Activated T-cell treated with anti-CD3 and anti-CD28 coated beads, Interleukin-2, amount 50 U/mL, for 72 hours (primary cell): ENCODE measurements around the gene R3HDM4. TPM values are rescaled to one million over a fixed set of nuclear protein-coding genes. Genes with fewer than 3 reads are reported as not detected.
"Not testable (repeated sequence)": the region's sequence is repeated elsewhere in the genome, so short reads cannot be mapped to it uniquely, and the experiment has no call there.

ENCODE experiments used
- ATAC-seq, 2 donors: fragments of 150-1000 bp; cut with Tn5 transposase; replicated peaks in 1 of 2; 2 replicates each; pipeline ENCODE4 v1.10.0; 2021; ENCODE audit warnings: moderate library complexity in 2 of 2, mild to moderate bottlenecking in 1 of 2
- DNase-seq, 2 donors: peaks; one replicate each; pipeline ENCODE4 v3.0.0; 2021 to 2022; ENCODE audit warnings: mixed read lengths in 1 of 2
- H3K27ac Mint-ChIP-seq: one replicate; pipeline ENCODE4 v1.8.0; 2022; ENCODE audit warnings: mild to moderate bottlenecking, moderate library complexity, mixed read lengths
- H3K27me3 Mint-ChIP-seq: one replicate; pipeline ENCODE4 v1.8.0; 2022; ENCODE audit warnings: low read depth, mixed read lengths
- H3K36me3 Mint-ChIP-seq, 2 donors: one replicate each; pipeline ENCODE4 v1.8.0; 2022; ENCODE audit warnings: mixed read lengths in 2 of 2, mild to moderate bottlenecking in 1 of 2; ENCODE audit not compliant: insufficient read depth in 2 of 2
- H3K4me1 Mint-ChIP-seq: one replicate; pipeline ENCODE4 v1.8.0; 2022; ENCODE audit warnings: low read depth, mixed read lengths
- H3K4me3 Mint-ChIP-seq, 2 donors: one replicate each; pipeline ENCODE4 v1.8.0; 2022; ENCODE audit warnings: mild to moderate bottlenecking in 2 of 2, mixed read lengths in 2 of 2, moderate library complexity in 2 of 2
- H3K9me3 Mint-ChIP-seq, 2 donors: one replicate each; pipeline ENCODE4 v1.8.0; 2022; ENCODE audit warnings: mixed read lengths in 2 of 2
- total RNA-seq, 2 donors: library from RNA; stranded (reverse); gene quantifications; one replicate each; pipeline ENCODE4 v1.2.3, GENCODE V29; 2022

R3HDM4 gene
- total RNA-seq, 2 donors from 2014 or later = 109 to 126 TPM

GRCh38 chr19:861141-861755 lies 51.8 kb downstream of the R3HDM4 start:
- ATAC-seq (no peak), DNase-seq (no peak)
- Mint-ChIP-seq H3K36me3 (no peaks in the 10 kb centered on the region), H3K4me1 (peaks cover 15% of the 10 kb centered on the region), H3K4me3 (peak overlapping the region; percentile 51 to 61), H3K9me3 (no peaks in the 10 kb centered on the region), H3K27me3 (peaks cover 5% of the 10 kb centered on the region), H3K27ac (no peak overlapping the region)

DNA sequence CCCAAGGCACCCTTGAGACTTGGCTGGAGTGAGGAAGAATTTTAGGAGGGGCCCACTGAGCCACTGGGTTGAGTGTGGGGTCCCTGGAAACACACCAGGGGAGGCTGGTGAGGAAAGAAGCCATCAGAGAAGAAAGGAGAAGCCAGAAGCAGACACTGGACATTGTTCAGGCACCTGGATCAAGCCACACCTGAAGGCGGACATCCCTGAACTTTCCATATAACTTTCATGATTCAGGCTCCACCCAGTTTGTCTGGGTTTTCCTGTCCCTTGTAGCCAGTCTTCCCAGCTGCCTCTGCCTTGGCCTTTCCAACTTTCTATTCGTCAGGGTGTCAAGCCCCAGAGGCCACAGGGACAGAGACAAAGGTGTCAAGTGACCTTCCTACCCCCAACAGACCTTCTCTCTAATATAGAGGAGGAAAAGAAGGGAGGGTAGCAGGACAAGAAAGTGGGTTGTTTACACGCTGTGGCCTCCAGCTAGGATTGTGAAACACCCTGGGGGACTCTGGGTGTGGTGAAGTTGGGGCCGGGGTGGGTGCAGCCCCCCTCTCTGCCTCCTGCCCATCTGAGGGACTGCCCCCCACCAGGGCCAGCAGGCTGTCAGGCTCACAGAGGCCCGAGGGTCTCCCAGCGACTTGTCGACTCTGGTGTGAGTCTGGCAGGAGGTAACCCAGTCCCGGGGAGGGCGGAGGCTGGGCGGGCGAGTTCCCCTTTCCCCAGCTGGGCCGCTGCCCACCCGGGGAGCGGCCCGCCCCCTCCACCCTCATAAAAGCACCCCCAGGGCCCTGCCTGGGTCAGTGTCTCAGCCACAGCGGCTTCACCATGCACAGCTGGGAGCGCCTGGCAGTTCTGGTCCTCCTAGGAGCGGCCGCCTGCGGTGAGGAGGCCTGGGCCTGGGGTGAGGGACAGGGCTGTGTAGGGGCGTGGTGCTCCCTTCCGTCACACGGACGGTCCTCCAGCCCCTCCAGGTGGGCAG lies 53.9 kb downstream of the R3HDM4 start, which contains the start of gene CFD:
TSS of gene CFD (plus strand) at position 797 of the 976 bp plus-strand sequence. CDS start at position 823, 26 bp downstream.
- Mint-ChIP-seq H3K27ac (no peak within 1 kb of the TSS), H3K4me3 (peak within 1 kb of the TSS; percentile 61 to 62)
- DNase-seq = no peak

DNA sequence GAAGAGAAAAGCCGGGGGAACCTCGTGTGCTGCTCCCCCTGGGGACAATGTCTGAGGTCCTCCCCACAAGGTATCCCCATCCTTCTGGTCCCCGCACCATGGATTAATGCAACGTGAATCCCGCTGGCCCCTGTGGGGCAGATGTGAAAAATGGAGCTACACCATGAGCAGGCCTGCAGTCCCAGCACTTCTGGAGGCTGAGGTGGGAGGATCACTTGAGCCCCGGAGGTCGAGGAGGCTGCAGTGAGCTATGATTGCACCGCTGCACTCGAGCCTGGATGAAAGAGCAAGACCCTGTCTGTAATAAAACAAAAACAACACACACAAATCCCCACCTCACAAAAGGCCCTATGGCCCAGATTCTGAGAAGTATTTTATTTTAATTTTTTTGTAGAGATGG lies 54.7 kb downstream of the R3HDM4 start:
- H3K27ac Mint-ChIP-seq = no peak overlapping the region
- no peak overlapping the region for H3K4me3 Mint-ChIP-seq
- H3K36me3 Mint-ChIP-seq = no peaks in the 10 kb centered on the region
- H3K4me1 Mint-ChIP-seq = peaks cover 9% of the 10 kb centered on the region
- ATAC-seq (no peak), DNase-seq (no peak)
- no peaks in the 10 kb centered on the region for H3K9me3 Mint-ChIP-seq
- peaks cover 5% of the 10 kb centered on the region for H3K27me3 Mint-ChIP-seq

More for the DNA sequence above, 53.9 kb downstream of the R3HDM4 start, which contains the start of gene CFD:
- no peak for ATAC-seq
- H3K27me3 Mint-ChIP-seq = peaks cover 5% of the 10 kb centered on the region
- no peaks in the 10 kb centered on the region for H3K9me3 Mint-ChIP-seq
- H3K36me3 Mint-ChIP-seq = no peaks in the 10 kb centered on the region
- peaks cover 15% of the 10 kb centered on the region for H3K4me1 Mint-ChIP-seq

DNA sequence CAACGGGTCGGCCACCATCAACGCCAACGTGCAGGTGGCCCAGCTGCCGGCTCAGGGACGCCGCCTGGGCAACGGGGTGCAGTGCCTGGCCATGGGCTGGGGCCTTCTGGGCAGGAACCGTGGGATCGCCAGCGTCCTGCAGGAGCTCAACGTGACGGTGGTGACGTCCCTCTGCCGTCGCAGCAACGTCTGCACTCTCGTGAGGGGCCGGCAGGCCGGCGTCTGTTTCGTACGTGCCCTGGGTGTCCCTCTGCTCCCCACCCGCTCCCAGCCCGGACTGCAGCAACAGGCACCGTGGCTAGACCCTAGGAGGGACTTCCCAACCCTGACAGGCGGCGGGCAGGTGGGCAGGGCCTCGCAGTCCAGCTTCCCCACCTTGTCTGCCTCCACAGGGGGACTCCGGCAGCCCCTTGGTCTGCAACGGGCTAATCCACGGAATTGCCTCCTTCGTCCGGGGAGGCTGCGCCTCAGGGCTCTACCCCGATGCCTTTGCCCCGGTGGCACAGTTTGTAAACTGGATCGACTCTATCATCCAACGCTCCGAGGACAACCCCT lies 57.4 kb downstream of the R3HDM4 start:
- no peaks in the 10 kb centered on the region for H3K4me1 Mint-ChIP-seq
- no peaks in the 10 kb centered on the region for H3K9me3 Mint-ChIP-seq
- H3K27me3 Mint-ChIP-seq = peaks cover 5% of the 10 kb centered on the region
- DNase-seq (no peak), ATAC-seq (no peak)
- no peak overlapping the region for H3K27ac Mint-ChIP-seq
- no peaks in the 10 kb centered on the region for H3K36me3 Mint-ChIP-seq
- H3K4me3 Mint-ChIP-seq = no peak overlapping the region

- DNase-seq (no peak), ATAC-seq (no peak)
- no peaks in the 10 kb centered on the region for H3K36me3 Mint-ChIP-seq
- H3K9me3 Mint-ChIP-seq = no peaks in the 10 kb centered on the region
- H3K27me3 Mint-ChIP-seq = peaks cover 5% of the 10 kb centered on the region
- no peaks in the 10 kb centered on the region for H3K4me1 Mint-ChIP-seq
- no peak overlapping the region for H3K4me3 Mint-ChIP-seq
- H3K27ac Mint-ChIP-seq = no peak overlapping the region
Observed at GRCh38 chr19:855142-855541, 57.9 kb downstream of the R3HDM4 start.

GRCh38 chr19:854549-854948 lies 58.5 kb downstream of the R3HDM4 start:
- no peaks in the 10 kb centered on the region for H3K9me3 Mint-ChIP-seq
- no peak for ATAC-seq
- H3K27me3 Mint-ChIP-seq = peaks cover 5% of the 10 kb centered on the region
- H3K27ac Mint-ChIP-seq = no peak overlapping the region
- H3K4me1 Mint-ChIP-seq = no peaks in the 10 kb centered on the region
- no peak for DNase-seq
- H3K4me3 Mint-ChIP-seq = no peak overlapping the region
- H3K36me3 Mint-ChIP-seq = no peaks in the 10 kb centered on the region

- not testable (repeated sequence) for H3K27ac Mint-ChIP-seq, H3K4me1 Mint-ChIP-seq, DNase-seq, H3K27me3 Mint-ChIP-seq, ATAC-seq, H3K9me3 Mint-ChIP-seq, H3K36me3 Mint-ChIP-seq, H3K4me3 Mint-ChIP-seq
Observed at GRCh38 chr19:853614-854220, 59.3 kb downstream of the R3HDM4 start.

GRCh38 chr19:853014-853585 lies 59.9 kb downstream of the R3HDM4 start:
- H3K4me1 Mint-ChIP-seq = no peaks in the 10 kb centered on the region
- no peak overlapping the region for H3K27ac Mint-ChIP-seq
- peaks cover under 1% of the 10 kb centered on the region for H3K27me3 Mint-ChIP-seq
- no peak overlapping the region for H3K4me3 Mint-ChIP-seq
- no peak for DNase-seq
- no peaks in the 10 kb centered on the region for H3K9me3 Mint-ChIP-seq
- H3K36me3 Mint-ChIP-seq = no peaks in the 10 kb centered on the region
- no peak for ATAC-seq

GRCh38 chr19:852136-853013 lies 60.6 kb downstream of the R3HDM4 start, which contains the start of gene ELANE:
Gene ELANE, plus strand, starts transcription at chr19:852303. Its CDS starts 26 bp downstream, at chr19:852329.
- H3K4me1 Mint-ChIP-seq = no peaks in the 10 kb centered on the region

DNA sequence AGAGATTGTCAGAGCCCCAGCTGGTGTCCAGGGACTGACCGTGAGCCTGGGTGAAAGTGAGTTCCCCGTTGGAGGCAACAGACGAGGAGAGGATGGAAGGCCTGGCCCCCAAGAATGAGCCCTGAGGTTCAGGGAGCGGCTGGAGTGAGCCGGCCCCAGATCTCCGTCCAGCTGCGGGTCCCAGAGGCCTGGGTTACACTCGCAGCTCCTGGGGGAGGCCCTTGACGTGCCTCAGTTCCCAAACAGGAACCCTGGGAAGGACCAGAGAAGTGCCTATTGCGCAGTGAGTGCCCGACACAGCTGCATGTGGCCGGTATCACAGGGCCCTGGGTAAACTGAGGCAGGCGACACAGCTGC lies 62.1 kb downstream of the R3HDM4 start:
- H3K27ac Mint-ChIP-seq = no peak overlapping the region
- no peak for ATAC-seq
- no peaks in the 10 kb centered on the region for H3K4me1 Mint-ChIP-seq
- H3K36me3 Mint-ChIP-seq = no peaks in the 10 kb centered on the region
- peaks cover 14% of the 10 kb centered on the region for H3K27me3 Mint-ChIP-seq
- H3K9me3 Mint-ChIP-seq = no peaks in the 10 kb centered on the region
- no peak for DNase-seq
- no peak overlapping the region for H3K4me3 Mint-ChIP-seq

More at GRCh38 chr19:852136-853013, 60.6 kb downstream of the R3HDM4 start, which contains the start of gene ELANE:
- no peak for ATAC-seq
- no peak within 1 kb of the TSS for H3K27ac Mint-ChIP-seq
- no peaks in the 10 kb centered on the region for H3K9me3 Mint-ChIP-seq
- DNase-seq = no peak
- H3K4me3 Mint-ChIP-seq = no peak within 1 kb of the TSS
- H3K27me3 Mint-ChIP-seq = peaks cover 5% of the 10 kb centered on the region
- H3K36me3 Mint-ChIP-seq = no peaks in the 10 kb centered on the region

GRCh38 chr19:850221-850978 lies 62.6 kb downstream of the R3HDM4 start:
- Mint-ChIP-seq H3K4me1 (no peaks in the 10 kb centered on the region), H3K9me3 (no peaks in the 10 kb centered on the region), H3K36me3 (no peaks in the 10 kb centered on the region), H3K4me3 (no peak overlapping the region), H3K27ac (no peak overlapping the region), H3K27me3 (peaks cover 19% of the 10 kb centered on the region)
- DNase-seq (no peak), ATAC-seq (no peak)
